GM21526 (cell line): ENCODE data around the gene USB1.

ENCODE experiments used
- ATAC-seq: cut with Tn5 transposase; IDR thresholded peaks from one replicate; pipeline ENCODE4 v1.9.1; 2021; ENCODE audit warnings: moderate library complexity; ENCODE audit not compliant: unreplicated experiment, low FRiP score

Gene USB1

DNA sequence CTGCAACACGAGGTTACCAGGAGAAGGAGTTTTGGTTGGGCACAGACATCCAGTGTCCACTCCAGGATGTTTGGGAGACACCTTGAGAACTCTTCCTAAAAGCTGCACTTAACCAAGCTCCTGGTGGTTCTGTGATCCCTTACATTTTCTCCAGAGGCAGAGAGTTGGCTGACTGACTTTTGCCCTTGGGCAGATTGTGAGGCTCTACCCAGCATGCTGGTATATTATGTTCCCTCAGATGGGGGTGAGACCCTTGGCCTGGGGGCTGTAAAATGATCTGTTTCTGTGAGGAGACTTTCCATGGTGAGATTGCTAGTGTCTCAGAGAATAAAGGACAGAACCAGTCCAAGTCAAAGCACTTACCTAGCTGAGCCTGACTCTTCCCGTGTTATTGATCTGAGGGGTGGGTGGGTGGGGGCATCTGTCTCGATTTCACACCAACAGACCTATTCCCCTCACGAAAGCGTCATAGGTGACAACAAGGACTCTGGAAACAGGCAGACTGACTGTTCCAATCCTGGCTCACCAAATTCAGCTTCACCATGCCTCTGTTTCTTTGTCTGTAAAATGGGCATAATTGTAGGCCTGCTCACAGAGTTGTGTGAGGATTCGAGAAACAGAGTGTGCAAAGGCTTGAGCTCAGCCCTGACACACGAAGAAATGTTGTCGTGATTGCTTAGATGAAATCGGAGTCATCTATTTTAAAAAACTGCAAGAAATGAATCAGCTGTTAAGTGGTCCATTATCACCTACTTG, 12.2 kb downstream of the USB1 start:
- no peak for ATAC-seq

DNA sequence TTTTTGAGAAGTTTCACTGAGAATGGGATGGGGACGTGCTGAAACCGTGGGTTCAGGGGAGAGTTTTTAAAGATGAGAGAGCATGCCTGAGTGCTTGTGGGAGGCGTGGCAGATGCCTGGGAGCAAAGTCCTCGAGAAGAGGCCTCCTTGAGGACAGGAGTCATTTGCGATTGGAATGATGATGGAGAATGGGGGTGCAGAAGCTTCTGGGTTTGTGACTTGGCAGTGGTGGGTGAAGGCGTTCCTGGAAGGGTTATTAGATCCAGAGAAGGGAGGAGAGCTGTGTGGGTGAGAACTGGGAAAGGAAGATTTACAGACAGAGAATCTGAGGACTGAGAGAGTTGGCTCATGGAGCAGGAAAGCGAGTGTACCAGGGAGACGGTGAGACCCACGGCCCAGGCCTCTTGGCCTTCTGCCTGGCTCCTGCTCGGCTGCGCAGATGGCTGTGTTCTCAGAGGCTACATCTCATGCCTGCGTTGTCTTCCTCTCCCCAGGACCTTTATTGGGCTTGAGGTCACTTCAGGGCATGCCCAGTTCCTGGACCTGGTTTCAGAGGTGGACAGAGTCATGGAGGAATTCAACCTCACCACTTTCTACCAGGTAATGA, 15.7 kb downstream of the USB1 start:
- no peak for ATAC-seq

DNA sequence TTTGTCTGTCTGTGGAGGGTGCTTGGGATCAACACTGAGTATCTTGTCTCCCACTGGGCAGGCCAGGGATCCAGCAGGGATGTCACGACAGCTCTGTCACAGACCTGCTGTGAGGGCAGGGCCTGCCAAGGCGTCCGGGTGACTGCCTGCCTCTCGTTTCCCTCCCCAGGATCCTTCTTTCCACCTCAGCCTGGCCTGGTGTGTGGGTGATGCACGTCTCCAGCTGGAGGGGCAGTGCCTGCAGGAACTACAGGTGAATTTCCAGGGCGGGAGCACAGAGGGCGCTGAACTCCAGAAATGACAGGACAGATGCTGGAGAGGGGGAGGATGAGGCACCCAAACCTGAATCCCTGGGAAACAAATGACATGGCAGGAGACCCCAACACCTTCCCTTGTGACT, 17.6 kb downstream of the USB1 start:
- no peak for ATAC-seq

DNA sequence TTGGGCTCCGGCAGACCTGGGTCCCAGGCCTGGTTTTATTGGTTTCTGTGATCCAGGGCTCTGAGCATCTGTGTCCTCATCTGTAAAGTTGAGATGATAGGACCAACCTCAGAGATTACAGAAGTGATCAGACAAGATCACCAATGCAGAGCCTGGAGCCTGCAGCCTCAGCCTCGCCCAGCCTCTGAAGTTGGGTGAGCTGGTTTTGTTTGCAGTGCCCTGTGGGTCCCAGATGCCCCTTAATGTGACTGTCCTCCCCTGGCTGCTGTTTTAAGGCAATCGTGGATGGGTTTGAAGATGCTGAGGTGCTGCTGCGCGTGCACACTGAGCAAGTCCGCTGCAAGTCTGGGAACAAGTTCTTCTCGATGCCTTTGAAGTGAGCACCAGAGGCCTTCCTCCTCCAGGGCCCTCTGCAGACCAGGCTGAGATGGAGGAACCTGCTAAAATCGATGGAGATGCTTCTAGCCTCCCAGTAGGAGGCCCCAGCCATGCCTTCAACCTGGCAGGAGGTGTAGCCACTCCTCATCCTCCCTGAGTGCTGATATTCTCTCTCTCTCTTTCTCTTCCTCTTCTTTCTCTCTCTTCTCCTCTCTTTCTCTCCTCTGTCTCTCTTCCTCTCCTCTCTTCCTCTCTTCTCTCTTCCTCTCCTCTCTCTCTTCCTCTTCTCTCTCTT, 18.8 kb downstream of the USB1 start:
- ATAC-seq: no peak

DNA sequence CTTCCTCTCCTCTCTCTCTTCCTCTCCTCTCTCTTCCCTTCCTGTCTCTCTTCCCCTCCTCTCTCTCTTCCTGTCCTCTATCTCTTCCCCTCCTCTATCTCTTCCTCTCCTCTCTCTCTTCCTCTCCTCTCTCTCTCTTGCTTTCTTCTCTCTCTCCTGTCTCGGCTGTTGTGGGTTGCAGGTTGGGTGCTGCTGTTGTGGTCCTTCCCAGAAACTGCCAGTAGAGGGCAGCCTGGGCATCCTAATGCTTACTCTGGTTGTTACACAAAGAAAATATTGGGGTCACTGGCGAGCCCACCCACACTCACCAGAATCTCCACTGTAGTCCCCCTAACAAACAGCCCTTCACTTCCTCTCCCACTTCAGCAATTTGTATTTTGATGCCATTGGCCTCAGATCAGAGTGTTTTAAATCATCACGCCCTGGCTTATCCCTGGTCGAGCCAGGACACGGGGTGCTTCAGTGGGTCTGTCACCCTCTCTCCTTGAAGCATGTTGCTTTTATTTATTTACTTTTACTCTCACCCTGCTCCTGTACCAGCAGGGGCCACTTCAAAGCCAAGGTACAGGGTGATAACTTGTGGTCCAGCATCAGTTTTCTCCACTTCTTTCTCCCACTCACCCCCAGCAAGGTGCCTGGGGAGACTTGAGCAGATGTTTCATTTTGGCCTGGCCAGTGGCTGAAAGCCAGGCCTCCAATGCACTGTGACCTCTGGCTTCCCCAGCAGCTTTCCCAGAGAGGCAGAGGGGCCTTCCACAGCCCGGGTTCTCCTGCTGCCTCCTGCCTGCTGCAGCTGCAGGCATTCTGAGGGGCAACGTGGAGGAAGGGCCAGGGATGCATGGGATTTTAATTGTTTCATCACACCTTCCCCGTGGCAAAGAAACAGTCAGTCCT, 19.7 kb downstream of the USB1 start:
- no peak for ATAC-seq

DNA sequence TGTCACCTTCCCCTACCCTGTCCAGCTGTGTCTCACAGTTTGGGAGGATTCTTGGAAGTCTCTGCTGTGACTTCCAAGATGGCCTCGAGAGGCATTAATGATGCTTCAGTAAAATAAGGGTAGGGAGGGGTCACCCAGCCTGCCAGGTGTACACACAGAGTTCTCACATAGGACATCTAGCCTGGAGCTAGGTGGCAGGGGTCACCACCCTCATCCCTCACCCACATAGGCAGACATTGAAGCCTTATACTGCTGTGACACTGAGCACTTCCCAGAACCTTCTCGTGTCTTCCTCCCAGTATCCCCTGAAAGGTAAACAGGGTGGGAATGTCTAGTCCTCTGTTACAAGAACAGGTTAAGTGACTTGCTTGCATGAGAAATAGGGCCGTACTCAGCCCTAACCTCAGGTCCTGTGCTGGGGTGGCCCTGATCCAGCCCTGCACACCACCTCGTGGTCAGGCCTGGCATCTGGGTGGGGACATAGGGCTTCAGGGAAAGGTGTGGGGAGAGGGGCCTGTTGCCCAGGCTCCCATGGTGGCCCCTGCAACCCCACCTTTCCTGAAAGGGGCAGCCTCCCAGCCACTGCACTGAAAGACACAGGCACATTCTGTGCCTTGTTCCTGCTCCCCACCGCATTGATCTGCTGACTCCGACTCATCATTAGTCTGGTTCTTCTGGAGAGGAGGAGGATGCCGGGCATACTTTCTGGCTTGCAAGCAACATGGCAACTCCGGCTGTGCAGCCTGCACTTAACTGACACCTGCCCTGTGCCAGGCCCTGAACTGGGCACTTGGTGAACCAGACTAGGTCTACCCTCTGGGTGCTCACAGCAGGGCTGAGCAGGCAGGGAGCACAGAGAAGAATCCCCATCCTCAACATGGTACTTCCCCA, 20.7 kb downstream of the USB1 start:
- no peak for ATAC-seq

DNA sequence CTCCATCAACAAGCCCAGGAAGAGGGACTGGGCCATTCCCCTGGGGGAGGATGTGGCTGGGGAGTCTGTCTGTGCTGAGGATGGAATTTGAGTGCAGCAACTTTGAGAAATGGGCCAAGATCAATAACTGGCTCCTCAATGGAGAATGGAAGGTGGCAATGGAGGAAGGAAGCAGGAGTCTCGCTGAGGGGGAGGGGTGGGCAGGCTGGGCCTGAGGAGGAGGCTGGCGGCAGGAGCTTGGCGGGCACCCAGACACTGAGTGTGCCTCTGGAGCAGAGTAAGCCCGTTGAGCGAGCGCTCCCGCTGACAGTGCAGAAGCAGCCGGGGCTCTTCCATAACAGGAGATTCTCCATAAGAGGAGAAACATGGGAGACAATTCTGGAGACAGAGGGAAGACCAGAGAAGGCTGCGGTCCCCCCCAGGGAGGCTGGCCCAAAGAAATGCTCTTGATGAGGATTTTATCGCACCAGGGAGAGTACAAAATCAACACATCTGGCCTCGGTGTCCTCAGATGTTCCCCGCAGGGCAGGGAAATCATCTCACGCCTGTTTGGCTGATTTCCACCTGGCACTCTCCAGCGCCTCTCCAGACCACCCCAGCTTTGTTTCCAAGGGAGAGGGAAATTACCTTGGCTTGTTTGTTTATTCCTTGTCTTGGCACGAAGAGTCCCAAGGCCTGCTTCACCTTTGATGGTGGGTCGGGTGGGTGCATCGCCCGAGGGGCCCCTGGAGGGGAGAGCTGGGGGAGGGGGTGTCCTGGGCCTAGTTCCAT, 21.6 kb downstream of the USB1 start:
- ATAC-seq: no peak

DNA sequence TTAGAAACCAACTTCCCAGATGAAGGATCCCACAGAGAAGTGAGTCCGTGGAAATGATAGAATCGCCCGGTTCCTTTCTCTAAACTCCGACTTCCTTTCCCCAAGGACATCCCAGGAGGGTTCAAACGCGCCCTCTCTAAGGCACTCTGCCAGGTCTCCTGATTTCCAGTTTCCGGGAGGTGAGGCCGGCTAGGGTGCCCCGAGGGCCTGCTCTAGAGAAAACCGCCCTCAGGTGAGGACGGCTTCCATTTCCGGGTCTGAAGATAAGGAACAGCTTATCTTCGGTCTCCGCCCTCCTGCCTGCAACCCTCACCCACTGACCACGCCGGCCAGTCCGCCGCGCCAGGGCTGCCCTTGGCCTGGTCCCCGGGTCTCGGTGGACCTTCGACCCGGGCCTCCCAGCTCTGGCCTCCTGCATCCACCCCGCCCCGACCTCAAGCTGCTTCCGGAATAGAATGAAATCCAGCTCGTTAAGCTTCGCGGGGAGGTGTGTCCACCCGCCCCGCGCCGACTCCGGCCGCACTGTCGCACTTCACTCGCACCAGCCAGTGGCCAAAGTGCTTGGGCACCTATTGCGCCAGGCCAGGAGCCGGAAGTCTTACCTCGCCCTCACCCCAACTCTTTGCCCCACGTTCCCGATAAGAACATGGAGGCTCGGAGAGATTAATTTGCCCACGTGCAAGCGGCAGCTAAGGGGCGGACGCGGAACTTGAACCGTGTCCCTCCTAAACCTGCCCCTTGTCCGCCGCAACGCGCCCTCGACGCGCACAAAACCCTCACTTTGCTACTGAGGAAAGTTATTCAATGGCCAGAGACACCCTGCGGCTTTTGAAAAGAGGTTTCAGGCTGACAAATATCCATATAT, 23.5 kb downstream of the USB1 start:
- no peak for ATAC-seq

DNA sequence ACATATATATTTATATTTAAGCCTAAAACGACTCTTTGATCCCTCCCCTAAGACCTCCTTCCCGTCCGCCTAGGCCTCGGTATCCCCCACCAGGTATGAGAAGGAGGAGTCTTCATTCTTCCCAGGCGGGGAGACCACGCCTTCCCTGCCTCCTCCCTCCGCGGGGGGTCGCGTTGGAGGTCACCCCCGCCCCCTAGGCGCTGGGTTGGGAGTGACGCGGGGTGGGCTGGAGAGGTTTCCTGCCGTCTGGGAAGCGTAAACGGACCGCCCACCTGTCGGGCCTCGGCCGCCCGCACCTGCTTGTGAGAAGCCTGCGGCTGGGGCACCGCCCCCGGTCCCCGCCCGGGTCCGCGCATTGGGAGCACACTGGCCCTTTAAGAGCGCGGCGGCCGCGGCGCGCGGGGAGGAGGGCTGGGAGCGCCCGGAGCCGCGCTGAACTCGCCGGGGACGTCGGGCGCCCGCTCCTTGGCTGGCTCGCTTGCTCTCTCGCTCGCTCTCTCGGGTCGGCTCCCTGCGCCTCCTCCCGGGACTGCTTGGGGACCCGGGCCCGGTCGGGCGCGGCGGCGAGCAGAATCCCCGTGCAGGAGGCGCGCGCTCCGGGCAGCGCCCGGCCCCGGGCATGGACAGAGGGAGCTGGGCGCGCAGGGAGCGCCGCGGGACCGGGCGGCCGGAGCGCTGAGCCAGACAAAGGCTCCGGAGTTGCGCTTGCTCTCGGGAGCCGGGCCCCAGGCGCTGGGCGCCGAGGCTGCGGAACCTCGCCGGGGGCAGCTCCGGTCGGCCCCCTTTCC, 24.3 kb downstream of the USB1 start, which contains the start of gene MMP15:
TSS of gene MMP15 (plus strand) at position 404 of the 788 bp plus-strand sequence. CDS start 597 bp downstream, outside the sequence.
- no peak for ATAC-seq

DNA sequence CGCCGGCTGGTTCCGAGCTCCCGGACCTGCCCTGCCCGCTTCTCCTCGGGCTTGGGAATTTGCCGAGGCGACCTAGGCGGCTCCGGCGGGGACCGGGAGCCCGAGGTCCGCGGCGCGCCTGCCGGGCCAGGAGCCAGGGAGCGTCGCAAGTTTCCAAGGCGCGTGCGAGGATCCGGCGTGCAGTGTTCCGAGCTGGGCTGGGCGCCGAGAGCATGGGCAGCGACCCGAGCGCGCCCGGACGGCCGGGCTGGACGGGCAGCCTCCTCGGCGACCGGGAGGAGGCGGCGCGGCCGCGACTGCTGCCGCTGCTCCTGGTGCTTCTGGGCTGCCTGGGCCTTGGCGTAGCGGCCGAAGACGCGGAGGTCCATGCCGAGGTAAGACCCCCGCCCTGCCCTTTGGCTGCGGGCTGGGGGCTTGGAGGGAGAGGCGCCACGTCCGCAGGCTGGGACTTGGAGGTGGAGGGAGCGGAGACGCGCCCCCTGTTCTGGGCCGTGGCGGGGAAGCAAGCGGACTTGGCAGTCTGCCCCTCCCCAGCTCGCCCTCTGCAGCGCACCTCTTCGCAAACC, 25.0 kb downstream of the USB1 start:
- ATAC-seq: no peak

DNA sequence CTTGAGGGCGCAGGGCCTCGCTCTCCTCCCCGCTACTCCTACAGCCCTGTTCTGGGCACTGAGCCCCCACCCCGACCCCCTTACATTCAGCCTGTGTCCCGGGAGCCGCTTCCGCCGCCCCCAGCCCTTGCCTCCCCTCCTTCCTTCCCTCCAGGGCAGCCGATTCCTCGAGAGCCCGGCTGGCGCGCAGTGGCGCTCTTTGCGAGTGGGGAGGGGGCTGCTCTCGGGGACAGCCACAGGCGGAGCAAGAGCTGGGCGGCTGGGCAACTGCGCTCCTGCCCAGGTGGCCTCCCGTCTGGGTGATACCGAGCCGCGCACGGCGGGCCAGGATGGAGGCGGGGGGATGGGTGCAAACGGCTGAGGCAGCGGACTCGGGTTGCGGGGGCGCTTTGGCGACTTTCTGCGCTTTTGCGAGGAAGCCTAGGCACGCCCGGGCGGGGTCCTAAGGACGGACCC, 25.5 kb downstream of the USB1 start:
- no peak for ATAC-seq

DNA sequence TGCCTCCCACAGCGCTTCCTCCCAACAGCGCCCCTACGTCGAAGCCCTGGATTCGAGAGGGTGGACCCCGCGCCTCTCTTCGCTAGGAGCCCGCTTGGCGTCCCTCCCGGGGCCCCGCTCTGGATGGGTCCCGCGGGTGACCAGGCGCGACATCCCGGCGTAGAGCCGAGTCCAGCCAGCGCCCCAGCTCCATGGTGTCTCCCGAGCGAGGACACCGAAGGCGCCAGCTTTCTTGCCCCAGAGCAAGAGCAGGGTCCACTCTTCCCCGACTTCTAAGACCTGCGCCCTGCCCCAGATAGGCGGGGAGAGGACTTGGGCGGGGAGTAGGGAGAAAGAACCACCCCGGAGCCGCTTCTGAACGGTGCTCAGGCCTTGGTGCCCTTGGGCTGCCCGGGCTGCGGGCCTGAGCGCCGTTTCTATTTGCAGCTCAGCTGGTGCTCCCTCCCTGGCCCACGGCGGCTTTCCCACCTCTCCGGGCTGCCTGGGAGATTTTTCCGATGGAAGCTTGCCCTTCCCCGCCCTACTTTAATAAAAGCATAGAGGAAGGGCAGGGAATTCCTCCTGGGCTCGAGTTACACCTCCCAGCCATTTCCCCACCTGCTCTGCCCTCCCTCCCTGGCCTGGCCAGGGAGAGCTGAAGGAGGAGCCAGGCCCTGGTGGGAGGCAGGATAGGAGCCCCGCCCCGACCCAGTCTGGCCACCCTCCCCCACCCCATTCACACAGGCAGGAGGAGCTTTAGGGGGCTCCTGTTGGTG, 26.1 kb downstream of the USB1 start:
- ATAC-seq: no peak

DNA sequence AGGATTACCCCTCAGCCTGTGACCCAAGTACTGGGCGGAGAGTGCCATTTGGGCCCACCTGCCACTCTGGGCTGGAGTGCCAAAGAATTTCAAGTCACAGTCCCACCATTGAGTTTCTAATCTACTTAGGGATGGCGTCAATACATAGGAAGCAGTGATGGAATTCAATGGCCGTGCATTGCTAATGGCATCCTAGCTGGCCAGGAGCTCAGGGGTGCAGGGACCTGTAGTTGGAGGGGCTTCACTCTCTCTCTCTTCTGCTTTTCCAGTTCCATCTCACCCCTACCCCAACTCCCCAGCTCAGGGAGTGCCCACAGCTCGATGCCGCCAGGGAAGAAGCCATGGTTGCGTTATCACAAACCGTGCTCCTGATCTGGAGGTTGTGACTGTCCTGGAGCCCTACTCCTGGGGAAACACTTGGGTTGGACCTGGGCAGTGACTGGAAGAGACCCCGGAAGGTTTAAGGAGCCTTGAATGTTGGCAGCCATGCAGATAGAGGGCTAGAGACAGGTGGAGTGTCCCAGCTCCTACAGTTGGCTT, 26.8 kb downstream of the USB1 start:
- no peak for ATAC-seq

DNA sequence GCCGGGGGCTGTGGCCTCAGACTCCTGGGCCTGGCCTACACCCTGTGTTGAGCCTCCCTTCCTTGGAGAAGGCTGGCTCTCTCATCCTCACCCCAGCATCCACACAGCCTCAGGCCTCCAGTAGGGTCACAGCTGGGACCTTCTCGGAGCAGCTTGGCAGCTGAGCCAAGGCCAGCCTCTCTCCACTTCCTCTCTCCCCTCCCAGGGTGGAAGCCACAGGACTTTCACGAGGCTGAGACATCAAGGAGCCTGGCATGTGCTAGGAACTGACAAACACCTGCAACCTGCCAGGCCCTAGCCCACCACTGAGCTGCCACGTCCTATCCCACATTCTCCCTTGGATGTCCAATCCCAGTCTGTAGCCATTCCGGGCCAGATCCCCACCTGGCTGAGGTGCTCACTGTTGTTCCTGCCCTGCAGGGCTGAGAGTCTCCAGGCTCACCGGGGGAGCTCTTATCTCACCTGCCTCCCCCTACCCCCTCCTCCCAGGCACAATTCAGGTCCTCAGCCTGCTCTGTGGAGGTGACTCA, 27.4 kb downstream of the USB1 start:
- no peak for ATAC-seq

DNA sequence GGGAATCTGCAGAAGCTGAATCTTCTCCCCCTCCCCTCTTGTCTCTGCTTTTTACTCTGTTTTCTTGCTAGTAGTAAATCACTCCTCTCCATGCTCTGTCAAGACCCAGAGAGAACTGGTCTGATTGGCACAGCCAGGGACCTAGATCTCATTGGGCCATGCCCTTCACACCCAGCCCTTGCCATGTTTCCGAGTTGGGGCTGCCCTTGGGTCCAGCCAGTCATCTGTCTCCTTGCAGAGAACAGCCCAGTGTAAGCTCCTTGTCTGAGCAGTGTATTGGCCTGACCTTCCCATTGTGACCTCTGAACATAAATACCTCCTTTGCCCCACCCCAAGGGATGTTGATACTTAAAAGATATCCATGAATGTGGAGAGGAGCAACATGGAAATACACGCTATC, 28.2 kb downstream of the USB1 start:
- ATAC-seq: no peak
